Ovary (tissue), 9 donors: ENCODE measurements around the gene BLACAT1. TPM values are rescaled to one million over a fixed set of nuclear protein-coding genes. Genes with fewer than 3 reads are reported as not detected.
A peak's percentile ranks its signal among the peaks of the same experiment; 100 is the strongest.
"Not testable (repeated sequence)": the region's sequence is repeated elsewhere in the genome, so short reads cannot be mapped to it uniquely, and the experiment has no call there.

Experiments
- DNase-seq, 5 donors: peaks; one replicate each; pipeline ENCODE4 v3.0.0-alpha.2; 2019 to 2020
- H3K27ac ChIP-seq, 2 donors: fragments of 200-600 bp; one replicate each; pipeline versions ENCODE4 v1.5.1 to v1.8.0; 2019 to 2022
- H3K27me3 ChIP-seq: fragments of 200-600 bp; one replicate; pipeline ENCODE4 v1.8.0; 2022
- H3K36me3 ChIP-seq: fragments of 200-600 bp; sonication (generic); one replicate; pipeline ENCODE4 v1.5.1; 2019
- H3K4me1 ChIP-seq: one replicate; pipeline ENCODE4 v1.8.1; 2013; ENCODE audit warnings: mild to moderate bottlenecking, moderate library complexity; ENCODE audit not compliant: insufficient read depth
- H3K4me3 ChIP-seq: fragments of 200-600 bp; sonication (generic); one replicate; pipeline ENCODE4 v1.5.1; 2017
- H3K9me3 ChIP-seq, 2 donors: fragments of 200-600 bp in 1 of 2; sonication (generic) in 1 of 2; one replicate each; pipeline versions ENCODE4 v1.5.1 to v1.8.1; 2013 to 2019; ENCODE audit warnings: mild to moderate bottlenecking in 1 of 2, moderate library complexity in 1 of 2
- CTCF ChIP-seq, 3 donors: fragments of 450-650 bp in 2 of 3; fragments of 200-600 bp in 1 of 3; IDR thresholded peaks; one replicate each; pipeline versions ENCODE4 v1.5.1 to v1.8.0; 2016 to 2022; ENCODE audit warnings: antibody characterized with exemption in 3 of 3, mild to moderate bottlenecking in 1 of 3
- EP300 ChIP-seq: sonication (generic); formaldehyde crosslinking; IDR thresholded peaks from one replicate; pipeline ENCODE4 v1.6.1; 2017; ENCODE audit warnings: antibody characterized with exemption
- POLR2A ChIP-seq: fragments of 450-650 bp; IDR thresholded peaks from one replicate; pipeline ENCODE4 v1.6.1; 2017; ENCODE audit warnings: antibody characterized with exemption, mild to moderate bottlenecking, moderate library complexity
- WGBS, 3 donors: extraction: QIAGEN DNeasy Blood & Tissue Kit in 1 of 3; methylation state at CpG; one replicate each; pipeline versions ENCODE4 v1.1.5 to v1.1.7; 2013 to 2017; 5-methylcytosine and 5-hydroxymethylcytosine counted together
- intact Hi-C, 4 donors: fragments of 100-400 bp; cut with DNase I; formaldehyde crosslinking; loops; one replicate each; pipeline versions ENCODE4 v1.11.0 to v1.15.1; 2022 to 2023
- polyA plus RNA-seq, 2 donors: library from polyadenylated mRNA; stranded (reverse); fragments of 200-250 nt in 1 of 2; fragments of 350-450 nt in 1 of 2; fragmentation: Illumina TruSeq in 1 of 2; extraction: RNeasy Lipid Tissue Mini Kit (QIAGEN cat#74804) in 1 of 2; gene quantifications; one replicate each; pipeline ENCODE4 v1.2.3, GENCODE V29; 2013 to 2014
- total RNA-seq, 7 donors: library from RNA; depleted of rRNA in 2 of 7; stranded (reverse); fragments of >200 nt in 2 of 7; fragmentation: NEBNext Ultra II Directional in 3 of 7; extraction: Animal tissue kit (Norgen Biotek cat#: 25700) in 3 of 7; gene quantifications; one replicate each; pipeline versions ENCODE4 v1.1.0 to v1.2.4, GENCODE V29; 2016 to 2023
- donor health status: DM: no; HTN: no; CAD: no; lungs with moderate emphysema.
- donor health status: DM: no; HTN: no; CAD: no.
- donor health status: Bipolar disorder and iron deficiency.
- donor health status: DM: yes; HTN: yes; CAD: no.
- donor health status: DM: no; HTN: no; CAD: no.
- donor health status: DM: yes; HTN: yes; CAD: no.

Gene BLACAT1
- total and polyA plus RNA-seq, 9 donors = 0.08 to 2.1 (median 0.51) TPM

GRCh38 chr1:205435578-205436573 is 20.0 kb downstream of the BLACAT1 start:
- Histone ChIP-seq H3K27me3 (no peaks in the 10 kb centered on the region), H3K4me3 (no peak overlapping the region), H3K4me1 (peaks cover 12% of the 10 kb centered on the region), H3K9me3 (no peaks in the 10 kb centered on the region), H3K27ac (no peak overlapping the region), H3K36me3 (no peaks in the 10 kb centered on the region)
- peak in 1 of 5 donors; percentile 31 for DNase-seq
- no peak for TF ChIP-seq CTCF (IDR thresholded peaks at IDR 0.05)
- WGBS, 3 donors = 59 to 61% (median 60%) methylated on average over 11 of the region's 11 CpGs
- intact Hi-C loops = loop anchor here in 3 of 4 donors (2.0 to 10.0 kb wide), 5 partner anchors 46 to 164 kb away; partner anchors contain the start of gene KLHDC8A (in 2 of the 3)

- Histone ChIP-seq H3K4me3 (no peak overlapping the region), H3K4me1 (peaks cover 12% of the 10 kb centered on the region), H3K27ac (no peak overlapping the region), H3K27me3 (no peaks in the 10 kb centered on the region), H3K36me3 (no peaks in the 10 kb centered on the region), H3K9me3 (no peaks in the 10 kb centered on the region)
- no peak for TF ChIP-seq POLR2A
- TF ChIP-seq CTCF (IDR thresholded peaks at IDR 0.05) = no peak
- no peak for TF ChIP-seq EP300
- 72 to 78% (median 74%) methylated on average over 6 of the region's 6 CpGs for WGBS, 3 donors
- DNase-seq = no peak
- intact Hi-C loops = loop anchor here in 3 of 4 donors (2.0 to 10.0 kb wide), 6 partner anchors 48 to 162 kb away; partner anchors contain the start of gene KLHDC8A (in 2 of the 3)
These were observed 21.1 kb downstream of the BLACAT1 start for GRCh38 chr1:205434738-205435137.

- intact Hi-C loops = loop anchor here in 2 of 4 donors (5.0 to 10.0 kb wide), 2 partner anchors 78 to 95 kb away; partner anchors contain the start of gene KLHDC8A (in 1 of the 2)
- not testable (repeated sequence) for H3K4me1 ChIP-seq, H3K9me3 ChIP-seq, H3K36me3 ChIP-seq, H3K4me3 ChIP-seq, H3K27ac ChIP-seq, DNase-seq, H3K27me3 ChIP-seq
- 92 to 100% (median 93%) methylated on average over 1 of the region's 1 CpG for WGBS, 3 donors
These were observed 23.2 kb downstream of the BLACAT1 start for GRCh38 chr1:205432692-205433091.

GRCh38 chr1:205432116-205432515 is 23.7 kb downstream of the BLACAT1 start:
- 50 to 67% (median 64%) methylated on average over 2 of the region's 2 CpGs for whole genome bisulfite sequencing, 3 donors
- DNase-seq = no peak
- Histone ChIP-seq H3K27ac (no peak overlapping the region), H3K9me3 (no peaks in the 10 kb centered on the region), H3K36me3 (no peaks in the 10 kb centered on the region), H3K27me3 (no peaks in the 10 kb centered on the region), H3K4me3 (no peak overlapping the region), H3K4me1 (no peaks in the 10 kb centered on the region)
- intact Hi-C loops = loop anchor here in 2 of 4 donors (5.0 to 10.0 kb wide), 2 partner anchors 77 to 95 kb away; partner anchors contain the start of gene KLHDC8A (in 1 of the 2)
- TF ChIP-seq EP300 (no peak), CTCF (IDR thresholded peaks at IDR 0.05) (no peak), POLR2A (no peak)
